CD4-positive, alpha-beta T cell treated with Interleukin-1 beta for 1 hour (primary cell): ENCODE results near the gene LTB.

Source experiments
- DNase-seq, 2 donors: peaks; one replicate each; pipeline ENCODE4 v3.0.0-alpha.2; 2020 to 2022

The LTB gene

GRCh38 chr6:31582230-31582643 is at the start of gene LTB:
TSS of gene LTB (minus strand) at chr6:31582424. CDS start at chr6:31582417, 7 bp downstream.
- DNase-seq = peak; percentile 82 to 83

- DNase-seq = no peak
These were observed 49.6 kb upstream of the LTB start for GRCh38 chr6:31631681-31632278.

GRCh38 chr6:31631209-31631608 is 49.0 kb upstream of the LTB start:
- DNase-seq = no peak

GRCh38 chr6:31630177-31630934 is 48.1 kb upstream of the LTB start:
- no peak for DNase-seq

- no peak for DNase-seq
These were observed 46.8 kb upstream of the LTB start for GRCh38 chr6:31629014-31629413.

GRCh38 chr6:31627690-31628287 is 45.6 kb upstream of the LTB start:
- DNase-seq = no peak

DNA sequence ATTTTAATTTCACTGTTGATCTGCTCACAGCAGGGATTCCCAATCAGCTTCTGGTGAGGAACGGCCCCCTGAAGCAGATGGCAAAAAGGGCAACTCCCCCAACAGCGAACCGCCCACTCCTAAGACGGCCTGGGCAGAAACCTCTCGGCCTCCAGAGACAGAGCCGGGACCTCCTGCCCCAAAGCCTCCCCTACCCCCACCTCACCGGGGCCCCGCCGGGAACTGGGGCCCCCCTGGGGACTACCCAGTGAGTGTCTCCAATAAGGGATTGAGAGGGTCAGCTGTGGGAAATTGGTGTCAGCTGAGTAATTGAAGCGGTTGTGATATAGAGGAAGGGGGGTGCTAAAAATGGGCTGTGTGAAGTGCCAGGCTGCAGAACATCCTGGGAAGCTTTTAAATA is 44.7 kb upstream of the LTB start:
- no peak for DNase-seq

DNA sequence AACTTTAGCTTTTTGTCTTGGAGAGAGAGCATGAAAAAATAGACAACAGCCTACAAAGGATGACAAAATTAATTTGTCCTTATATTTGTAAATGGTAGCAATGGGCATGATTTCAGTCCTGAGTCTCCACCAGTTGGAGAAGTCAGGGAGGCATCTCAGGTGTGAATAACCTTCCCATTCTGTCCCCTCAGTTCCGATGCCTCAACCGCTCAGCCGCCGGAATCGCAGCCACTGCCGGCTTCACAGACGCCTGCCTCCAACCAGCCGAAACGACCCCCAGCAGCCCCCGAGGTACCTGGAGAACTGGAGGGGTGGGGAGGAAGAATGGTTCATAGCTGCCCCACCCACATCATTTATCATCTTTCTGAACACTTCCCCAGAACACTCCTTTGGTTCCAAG is 41.8 kb upstream of the LTB start:
- no peak for DNase-seq

GRCh38 chr6:31622684-31623091 is 40.5 kb upstream of the LTB start:
- no peak for DNase-seq

- DNase-seq = no peak
These were observed 39.8 kb upstream of the LTB start for GRCh38 chr6:31621991-31622390.

- no peak for DNase-seq
These were observed 39.2 kb upstream of the LTB start for GRCh38 chr6:31621320-31621939.

DNA sequence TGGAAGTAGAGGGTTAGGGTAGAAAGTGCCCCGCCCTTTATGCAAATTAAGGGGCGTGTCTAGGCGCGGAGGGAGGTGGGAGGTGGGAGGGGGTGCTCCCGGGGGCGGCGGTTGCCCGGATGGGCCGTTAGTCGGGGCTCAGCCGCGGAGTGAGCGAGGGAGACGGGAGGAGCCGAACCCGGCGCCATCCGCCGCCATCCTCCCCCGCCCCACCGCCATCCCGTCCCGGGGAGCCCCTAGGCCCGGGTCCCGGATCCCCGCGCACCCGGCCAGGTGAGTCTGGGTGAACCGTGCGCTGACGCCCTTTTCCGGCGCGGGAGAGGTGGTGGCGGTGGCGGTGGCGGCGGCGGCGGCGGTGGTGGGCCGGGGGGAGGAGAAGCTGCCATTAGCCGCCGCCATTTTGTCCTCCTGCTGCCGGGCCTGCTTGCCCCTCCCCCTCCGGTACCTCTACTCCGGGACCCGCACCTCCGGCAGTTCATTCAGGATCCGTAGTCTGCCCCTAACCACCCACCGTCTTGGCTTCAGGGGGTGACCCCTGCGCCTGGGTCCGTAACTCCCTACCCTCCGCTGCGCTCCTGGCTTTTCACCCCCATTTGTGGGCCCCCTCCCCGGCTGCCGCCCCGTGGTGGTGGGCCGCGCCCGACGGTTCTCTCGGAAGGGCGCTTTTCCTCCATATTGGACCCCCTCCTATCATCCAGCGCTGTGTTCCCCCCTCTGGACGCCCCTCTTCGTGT is 38.5 kb upstream of the LTB start, which contains the start of gene PRRC2A:
Gene PRRC2A, plus strand, starts transcription at position 130 of the 734 bp plus-strand sequence. CDS start 2,075 bp downstream, outside the sequence.
- no peak for DNase-seq

- DNase-seq = peak; percentile 97 to 99
These were observed 37.8 kb upstream of the LTB start for GRCh38 chr6:31619805-31620585.

DNA sequence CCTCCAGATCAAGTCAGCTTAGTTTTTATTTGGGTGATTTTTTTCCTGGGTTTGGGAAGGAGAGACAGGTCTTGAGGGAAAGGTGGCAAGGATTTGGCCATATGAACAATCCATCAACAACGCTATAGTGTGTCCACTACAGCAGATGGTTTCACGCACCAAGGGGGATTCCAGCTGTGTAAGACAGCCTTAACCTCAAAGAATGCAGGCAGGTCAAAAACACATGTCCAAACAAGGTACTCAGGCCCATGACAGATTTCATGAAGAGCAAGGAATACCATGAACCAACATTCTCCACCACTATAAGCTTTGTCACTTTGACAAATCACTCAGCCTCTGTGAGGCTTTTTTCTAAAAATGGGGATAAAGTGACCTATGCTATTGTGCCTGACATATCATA is 34.8 kb upstream of the LTB start:
- no peak for DNase-seq

DNA sequence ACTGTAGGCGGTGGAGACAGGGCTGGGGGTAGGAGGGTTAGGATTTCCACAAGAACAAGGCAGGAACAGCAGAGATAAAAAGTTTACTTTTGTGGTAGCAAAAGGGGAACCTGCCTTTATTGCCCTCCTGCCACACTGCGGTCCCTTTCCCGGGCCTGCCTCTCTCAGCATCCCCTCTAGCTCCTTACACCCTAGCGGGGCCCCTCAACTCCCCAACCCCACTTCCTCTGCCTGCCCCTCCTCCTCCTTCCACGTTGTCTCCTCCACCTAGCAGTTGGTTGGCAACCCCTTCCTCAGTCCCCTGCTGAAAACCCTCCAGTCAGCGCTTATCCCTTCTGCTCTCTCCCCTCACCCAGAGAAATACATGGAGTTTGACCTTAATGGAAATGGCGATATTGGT is 33.5 kb upstream of the LTB start:
- DNase-seq = peak in 1 of 2 donors; percentile 20

- no peak for DNase-seq
These were observed 32.7 kb upstream of the LTB start, which contains the start of gene AIF1 for GRCh38 chr6:31614684-31615578. TSS of gene AIF1 (plus strand) at chr6:31615234. CDS start at chr6:31615330, 96 bp downstream.

DNA sequence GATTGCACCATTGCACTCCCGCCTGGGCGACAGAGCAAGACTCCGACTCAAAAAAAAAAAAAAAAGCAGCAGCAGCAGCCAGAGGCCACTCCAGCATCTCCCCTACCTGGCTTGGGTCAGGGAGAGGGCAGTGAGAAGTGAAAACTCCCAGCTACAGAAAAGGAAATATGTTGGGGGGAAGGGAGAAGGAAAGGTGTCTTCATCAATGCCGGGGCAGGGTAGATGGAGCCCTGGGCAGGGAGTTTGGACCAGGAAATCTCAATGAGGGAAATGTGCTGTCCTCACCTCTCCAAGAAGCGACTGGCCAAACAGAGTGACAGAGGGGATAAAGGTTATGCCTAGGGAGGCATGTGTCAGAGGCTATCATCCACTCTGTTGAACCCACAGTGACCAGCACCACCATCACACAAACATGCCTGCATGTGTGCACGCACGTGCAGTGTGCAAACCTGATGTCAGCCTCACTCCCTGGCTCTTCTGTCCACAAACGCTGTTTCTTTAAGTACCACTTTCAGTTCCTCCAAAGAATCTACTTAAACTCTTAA is 31.9 kb upstream of the LTB start:
- peak in 1 of 2 donors; percentile 37 for DNase-seq

- no peak for DNase-seq
These were observed 28.7 kb upstream of the LTB start for GRCh38 chr6:31610968-31611367.

DNA sequence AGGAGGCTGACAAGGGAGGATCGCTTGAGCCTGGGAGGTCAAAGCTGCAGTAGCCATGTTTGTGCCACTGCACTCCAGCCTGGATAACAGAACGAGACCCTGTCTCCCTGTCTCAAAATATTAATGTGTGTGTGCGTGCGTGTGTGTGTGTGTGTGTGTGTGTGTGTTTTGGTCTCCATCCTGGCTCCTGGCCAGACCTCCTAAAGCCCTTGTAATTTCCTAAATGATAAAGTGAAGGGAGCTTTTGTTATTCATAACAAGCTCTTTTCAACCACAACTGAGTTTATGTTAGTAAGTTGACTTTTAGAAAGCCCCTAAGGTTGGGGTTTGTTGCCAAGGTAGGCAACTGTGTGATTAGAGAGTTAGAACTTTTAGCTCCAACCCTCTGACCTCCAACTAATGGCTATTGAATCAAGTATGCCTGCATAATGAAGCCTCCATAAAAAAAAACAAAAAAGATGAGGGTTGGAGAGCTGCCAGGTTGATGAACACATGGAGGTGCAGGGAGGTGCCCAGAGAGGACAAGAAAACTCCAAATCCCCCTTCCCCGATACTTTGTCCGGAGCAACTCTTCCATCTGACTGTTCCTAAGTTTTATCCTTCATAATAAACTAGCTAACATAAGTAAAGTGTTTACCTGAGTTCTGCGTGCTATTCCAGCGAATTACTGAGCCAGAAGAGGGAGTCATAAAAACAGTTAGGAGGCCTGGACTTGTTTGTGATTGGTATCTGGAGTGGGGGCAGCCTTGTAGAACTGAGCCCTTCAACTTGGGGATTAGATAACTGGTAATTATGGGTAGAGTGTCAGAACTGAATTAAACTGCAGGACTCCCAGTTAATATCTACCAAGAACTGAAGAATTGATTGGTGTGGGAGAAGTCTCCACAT is 27.5 kb upstream of the LTB start:
- no peak for DNase-seq
